Measurements from ENCODE around the gene STARD7.

DNA sequence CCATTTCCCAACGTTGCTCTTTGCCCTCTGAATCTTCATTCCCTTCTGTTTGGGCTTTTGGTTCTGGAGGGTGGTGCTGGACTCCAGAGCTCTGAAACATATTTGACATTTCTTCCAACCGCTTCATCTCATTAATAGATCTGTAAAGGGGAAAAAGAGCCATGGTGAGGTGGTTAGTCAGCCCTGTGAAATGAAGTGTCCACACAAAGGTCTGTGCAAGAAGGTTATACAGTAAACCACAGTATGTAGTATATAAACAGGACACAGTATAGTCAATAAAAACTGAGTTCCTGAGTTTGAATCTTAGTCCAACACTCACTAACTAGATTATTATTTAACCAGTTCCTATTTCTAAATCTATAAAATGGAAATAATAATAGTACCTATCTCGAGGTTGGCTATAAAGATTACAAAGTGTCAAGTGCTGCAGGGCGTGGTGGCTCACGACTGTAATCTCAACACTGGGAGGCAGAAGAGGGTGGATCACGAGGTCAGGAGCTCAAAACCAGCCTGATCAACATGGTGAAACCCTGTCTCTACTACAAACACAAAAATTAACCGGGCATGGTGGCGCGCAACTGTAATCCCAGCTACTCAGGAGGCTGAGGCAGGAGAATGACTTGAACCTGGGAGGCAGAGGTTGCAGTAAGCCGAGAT lies 13.1 kb downstream of the STARD7 start:
- TF ChIP-seq POLR2AphosphoS5 (IDR thresholded peaks at IDR 0.05) (no peak), POLR2A (IDR thresholded peaks at IDR 0.05) (no peak), EP300 (IDR thresholded peaks at IDR 0.05) (no peak)
- TF ChIP-seq, protein P1, sequence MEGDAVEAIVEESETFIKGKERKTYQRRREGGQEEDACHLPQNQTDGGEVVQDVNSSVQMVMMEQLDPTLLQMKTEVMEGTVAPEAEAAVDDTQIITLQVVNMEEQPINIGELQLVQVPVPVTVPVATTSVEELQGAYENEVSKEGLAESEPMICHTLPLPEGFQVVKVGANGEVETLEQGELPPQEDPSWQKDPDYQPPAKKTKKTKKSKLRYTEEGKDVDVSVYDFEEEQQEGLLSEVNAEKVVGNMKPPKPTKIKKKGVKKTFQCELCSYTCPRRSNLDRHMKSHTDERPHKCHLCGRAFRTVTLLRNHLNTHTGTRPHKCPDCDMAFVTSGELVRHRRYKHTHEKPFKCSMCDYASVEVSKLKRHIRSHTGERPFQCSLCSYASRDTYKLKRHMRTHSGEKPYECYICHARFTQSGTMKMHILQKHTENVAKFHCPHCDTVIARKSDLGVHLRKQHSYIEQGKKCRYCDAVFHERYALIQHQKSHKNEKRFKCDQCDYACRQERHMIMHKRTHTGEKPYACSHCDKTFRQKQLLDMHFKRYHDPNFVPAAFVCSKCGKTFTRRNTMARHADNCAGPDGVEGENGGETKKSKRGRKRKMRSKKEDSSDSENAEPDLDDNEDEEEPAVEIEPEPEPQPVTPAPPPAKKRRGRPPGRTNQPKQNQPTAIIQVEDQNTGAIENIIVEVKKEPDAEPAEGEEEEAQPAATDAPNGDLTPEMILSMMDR (IDR thresholded peaks at IDR 0.05), result no peak
